ENCODE measurements around the gene OR10H4.

DNA sequence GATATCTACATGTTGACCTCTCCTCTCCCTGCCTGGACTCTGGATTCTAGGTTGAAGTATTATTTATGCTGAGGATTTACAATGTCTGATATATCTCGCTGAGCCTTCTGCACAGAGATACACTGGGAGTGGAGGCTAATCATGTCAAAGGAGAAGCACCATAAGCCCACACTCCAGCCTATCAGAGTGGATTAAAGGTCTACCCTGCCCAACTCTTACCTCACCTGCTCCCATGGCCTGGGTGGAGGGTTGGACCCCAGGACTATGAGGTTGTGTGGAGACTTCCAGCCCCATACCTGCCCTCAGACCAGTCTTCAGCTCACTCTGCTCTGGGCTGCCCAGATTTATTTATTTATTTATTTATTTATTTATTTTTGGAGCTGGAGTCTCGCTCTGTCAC lies 15.4 kb downstream of the OR10H4 start:
- TF ChIP-seq, protein P1, sequence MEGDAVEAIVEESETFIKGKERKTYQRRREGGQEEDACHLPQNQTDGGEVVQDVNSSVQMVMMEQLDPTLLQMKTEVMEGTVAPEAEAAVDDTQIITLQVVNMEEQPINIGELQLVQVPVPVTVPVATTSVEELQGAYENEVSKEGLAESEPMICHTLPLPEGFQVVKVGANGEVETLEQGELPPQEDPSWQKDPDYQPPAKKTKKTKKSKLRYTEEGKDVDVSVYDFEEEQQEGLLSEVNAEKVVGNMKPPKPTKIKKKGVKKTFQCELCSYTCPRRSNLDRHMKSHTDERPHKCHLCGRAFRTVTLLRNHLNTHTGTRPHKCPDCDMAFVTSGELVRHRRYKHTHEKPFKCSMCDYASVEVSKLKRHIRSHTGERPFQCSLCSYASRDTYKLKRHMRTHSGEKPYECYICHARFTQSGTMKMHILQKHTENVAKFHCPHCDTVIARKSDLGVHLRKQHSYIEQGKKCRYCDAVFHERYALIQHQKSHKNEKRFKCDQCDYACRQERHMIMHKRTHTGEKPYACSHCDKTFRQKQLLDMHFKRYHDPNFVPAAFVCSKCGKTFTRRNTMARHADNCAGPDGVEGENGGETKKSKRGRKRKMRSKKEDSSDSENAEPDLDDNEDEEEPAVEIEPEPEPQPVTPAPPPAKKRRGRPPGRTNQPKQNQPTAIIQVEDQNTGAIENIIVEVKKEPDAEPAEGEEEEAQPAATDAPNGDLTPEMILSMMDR (IDR thresholded peaks at IDR 0.05): no peak
- TF ChIP-seq EZH2 (IDR thresholded peaks at IDR 0.05): no peak

Measured in neural progenitor cell (in vitro differentiated cells).